HepG2 (cell line): Measurements from ENCODE around the gene FITM1. TPM values are rescaled to one million over a fixed set of nuclear protein-coding genes. Genes with fewer than 3 reads are reported as not detected.

Experiments
- AKNA ChIP-seq: sonication (generic); formaldehyde crosslinking; IDR thresholded peaks from 2 replicates; pipeline ENCODE4 v1.4.0; 2020; ENCODE audit warnings: missing genetic modification reagents, borderline replicate concordance
- ARID5B ChIP-seq: IDR thresholded peaks from 2 replicates; pipeline ENCODE4 v1.4.0; 2020; ENCODE audit warnings: mild to moderate bottlenecking, missing genetic modification reagents
- EEA1 ChIP-seq: sonication (generic); formaldehyde crosslinking; IDR thresholded peaks from 2 replicates; pipeline ENCODE4 v1.5.1; 2020; ENCODE audit warnings: mild to moderate bottlenecking, missing genetic modification reagents, borderline replicate concordance
- HMG20B ChIP-seq: conservative IDR thresholded peaks from 2 replicates; pipeline ENCODE4 v1.6.1; 2016; ENCODE audit warnings: missing genetic modification reagents, missing compliant biosample characterization
- KLF12 ChIP-seq: sonication (generic); formaldehyde crosslinking; IDR thresholded peaks from 2 replicates; pipeline ENCODE4 v1.4.0; 2020; ENCODE audit warnings: missing genetic modification reagents, borderline replicate concordance
- MTF1 ChIP-seq: sonication (generic); formaldehyde crosslinking; IDR thresholded peaks from 2 replicates; pipeline ENCODE4 v1.5.0; 2020; ENCODE audit warnings: missing genetic modification reagents
- NR2F2 ChIP-seq: IDR thresholded peaks from 2 replicates; pipeline ENCODE4 v1.6.1; 2012; ENCODE audit warnings: low read depth, inconsistent platforms, borderline replicate concordance
- PAWR ChIP-seq: sonication (generic); formaldehyde crosslinking; IDR thresholded peaks from 2 replicates; pipeline ENCODE4 v1.4.0; 2020; ENCODE audit warnings: missing genetic modification reagents, mild to moderate bottlenecking, borderline replicate concordance
- PRDM10 ChIP-seq: sonication (generic); formaldehyde crosslinking; IDR thresholded peaks from 2 replicates; pipeline ENCODE4 v1.4.0; 2020; ENCODE audit warnings: low read depth, missing genetic modification reagents
- SP140L ChIP-seq: sonication (generic); formaldehyde crosslinking; IDR thresholded peaks from 2 replicates; pipeline ENCODE4 v1.4.0; 2020; ENCODE audit warnings: missing genetic modification reagents, borderline replicate concordance
- XBP1 ChIP-seq: sonication (generic); formaldehyde crosslinking; IDR thresholded peaks from 2 replicates; pipeline ENCODE4 v1.5.0; 2020; ENCODE audit warnings: missing genetic modification reagents
- ZNF317 ChIP-seq: sonication (generic); formaldehyde crosslinking; IDR thresholded peaks from 2 replicates; pipeline ENCODE4 v1.5.0; 2020; ENCODE audit warnings: mild to moderate bottlenecking, missing genetic modification reagents
- ZNF350 ChIP-seq: sonication (generic); formaldehyde crosslinking; IDR thresholded peaks from 2 replicates; pipeline ENCODE4 v1.4.0; 2020; ENCODE audit warnings: mild to moderate bottlenecking, low read depth, missing genetic modification reagents, borderline replicate concordance
- ZNF776 ChIP-seq: sonication (generic); formaldehyde crosslinking; IDR thresholded peaks from 2 replicates; pipeline ENCODE4 v1.4.0; 2020; ENCODE audit warnings: mild to moderate bottlenecking, missing genetic modification reagents
- ZSCAN12 ChIP-seq: sonication (generic); formaldehyde crosslinking; IDR thresholded peaks from 2 replicates; pipeline ENCODE4 v1.9.0; 2021; ENCODE audit warnings: mild to moderate bottlenecking, missing genetic modification reagents
- polyA plus RNA-seq, 8 experiments: library from polyadenylated mRNA; depleted of rRNA in 3 of 8; stranded (reverse) in 7 of 8; unstranded in 1 of 8; fragments of >200 nt; fragmentation: Illumina TruSeq in 4 of 8; extraction: Trizol in 4 of 8; gene quantifications; 2 replicates each; pipeline versions ENCODE4 v1.2.1 to v1.2.3, GENCODE V29; 2011 to 2016; ENCODE audit warnings: low read depth in 4 of 8, missing spikeins in 1 of 8, mixed read lengths in 1 of 8; ENCODE audit not compliant: insufficient read depth in 1 of 8
- total RNA-seq, 5 experiments: library from RNA; depleted of rRNA; stranded (reverse); fragments of >200 nt; fragmentation: Illumina TruSeq; extraction: Trizol; gene quantifications; 2 replicates each; pipeline ENCODE4 v1.2.3, GENCODE V29; 2016; ENCODE audit warnings: low read depth in 1 of 5

Gene FITM1
- total and polyA plus RNA-seq, 2 of the 13 experiments (the other 11 are each of a cell fraction or from before 2014, with no cell fraction given) = 2.7 to 5.8 TPM

- TF ChIP-seq EEA1 (CRISPR knock-in tag) (peak; percentile 91), ZNF350 (CRISPR knock-in tag) (peak; percentile 98), ZSCAN12 (CRISPR knock-in tag) (peak; percentile 93), KLF12 (CRISPR knock-in tag) (peak; percentile 97), ZNF317 (CRISPR knock-in tag) (peak; percentile 86), NR2F2 (no peak), HMG20B (CRISPR knock-in tag) (peak; percentile 53; the same call in 1 of the 2 replicates), AKNA (CRISPR knock-in tag) (peak; percentile 85), ZNF776 (peak; percentile 98), ARID5B (CRISPR knock-in tag) (peak; percentile 88), SP140L (CRISPR knock-in tag) (peak; percentile 94; the same call in 1 of the 2 replicates), MTF1 (CRISPR knock-in tag) (peak; percentile 90), PAWR (no peak), XBP1 (CRISPR knock-in tag) (peak; percentile 57; the same call in 1 of the 2 replicates), PRDM10 (CRISPR knock-in tag) (peak; percentile 58; the same call in 1 of the 2 replicates)
These were observed 36.3 kb upstream of the FITM1 start, which contains the start of gene PCK2 (continued) for GRCh38 chr14:24093901-24094840.
